HepG2 (cell line): Measurements from ENCODE around the gene CFAP206. TPM values are rescaled to one million over a fixed set of nuclear protein-coding genes. Genes with fewer than 3 reads are reported as not detected.

Experiments used
- ATF4 ChIP-seq, 2 experiments: fragments of 450-650 bp in 1 of 2; sonication (generic) in 1 of 2; formaldehyde crosslinking; IDR thresholded peaks; 2 replicates each; pipeline versions ENCODE4 v1.5.0 to v1.8.0; 2020 to 2022; ENCODE audit warnings: mild to moderate bottlenecking in 1 of 2, missing genetic modification reagents in 1 of 2
- CCDC6 ChIP-seq: sonication (generic); formaldehyde crosslinking; IDR thresholded peaks from 2 replicates; pipeline ENCODE4 v1.8.1; 2022; ENCODE audit warnings: mild to moderate bottlenecking, missing genetic modification reagents, moderate library complexity
- FOXC1 ChIP-seq: sonication (generic); formaldehyde crosslinking; IDR thresholded peaks from 2 replicates; pipeline ENCODE4 v1.8.0; 2022; ENCODE audit warnings: mild to moderate bottlenecking, missing genetic modification reagents, borderline replicate concordance
- GATA4 ChIP-seq: sonication (generic); IDR thresholded peaks from 2 replicates; pipeline ENCODE4 v1.6.1; 2016; ENCODE audit warnings: antibody characterized with exemption, low read depth, borderline replicate concordance
- MED8 ChIP-seq: sonication (generic); formaldehyde crosslinking; IDR thresholded peaks from 2 replicates; pipeline ENCODE4 v1.8.1; 2023; ENCODE audit warnings: mild to moderate bottlenecking, missing genetic modification reagents; ENCODE audit not compliant: insufficient replicate concordance
- ZBTB38 ChIP-seq: sonication (generic); formaldehyde crosslinking; IDR thresholded peaks from 2 replicates; pipeline ENCODE4 v1.5.1; 2020; ENCODE audit warnings: mild to moderate bottlenecking, missing genetic modification reagents
- ZNF407 ChIP-seq: sonication (generic); formaldehyde crosslinking; IDR thresholded peaks from one replicate; pipeline ENCODE4 v1.5.1; 2020; ENCODE audit warnings: mild to moderate bottlenecking, missing genetic modification reagents; ENCODE audit errors: not compliant biosample characterization
- ZSCAN21 ChIP-seq: sonication (generic); formaldehyde crosslinking; IDR thresholded peaks from 2 replicates; pipeline ENCODE4 v1.8.0; 2022; ENCODE audit warnings: mild to moderate bottlenecking, missing genetic modification reagents, moderate library complexity, borderline replicate concordance
- ZSCAN29 ChIP-seq: sonication (generic); formaldehyde crosslinking; conservative IDR thresholded peaks from 2 replicates; pipeline ENCODE4 v1.4.0; 2020; ENCODE audit warnings: mild to moderate bottlenecking, missing genetic modification reagents
- polyA plus RNA-seq, 8 experiments: library from polyadenylated mRNA; depleted of rRNA in 3 of 8; stranded (reverse) in 7 of 8; unstranded in 1 of 8; fragments of >200 nt; fragmentation: Illumina TruSeq in 4 of 8; extraction: Trizol in 4 of 8; gene quantifications; 2 replicates each; pipeline versions ENCODE4 v1.2.1 to v1.2.3, GENCODE V29; 2011 to 2016; ENCODE audit warnings: low read depth in 4 of 8, missing spikeins in 1 of 8, mixed read lengths in 1 of 8; ENCODE audit not compliant: insufficient read depth in 1 of 8
- total RNA-seq, 5 experiments: library from RNA; depleted of rRNA; stranded (reverse); fragments of >200 nt; fragmentation: Illumina TruSeq; extraction: Trizol; gene quantifications; 2 replicates each; pipeline ENCODE4 v1.2.3, GENCODE V29; 2016; ENCODE audit warnings: low read depth in 1 of 5
- TF ChIP-seq, protein P1 (sequence below): sonication (generic); formaldehyde crosslinking; conservative IDR thresholded peaks from 2 replicates; pipeline ENCODE4 v1.4.0; 2020; ENCODE audit warnings: missing genetic modification reagents
- TF ChIP-seq, protein P2 (sequence below): sonication (generic); formaldehyde crosslinking; IDR thresholded peaks from 2 replicates; pipeline ENCODE4 v1.5.1; 2020; ENCODE audit warnings: mild to moderate bottlenecking, missing genetic modification reagents

The CFAP206 gene
- total and polyA plus RNA-seq, 2 of the 13 experiments (the other 11 are each of a cell fraction or from before 2014, with no cell fraction given) = not detected

- TF ChIP-seq, protein P1, sequence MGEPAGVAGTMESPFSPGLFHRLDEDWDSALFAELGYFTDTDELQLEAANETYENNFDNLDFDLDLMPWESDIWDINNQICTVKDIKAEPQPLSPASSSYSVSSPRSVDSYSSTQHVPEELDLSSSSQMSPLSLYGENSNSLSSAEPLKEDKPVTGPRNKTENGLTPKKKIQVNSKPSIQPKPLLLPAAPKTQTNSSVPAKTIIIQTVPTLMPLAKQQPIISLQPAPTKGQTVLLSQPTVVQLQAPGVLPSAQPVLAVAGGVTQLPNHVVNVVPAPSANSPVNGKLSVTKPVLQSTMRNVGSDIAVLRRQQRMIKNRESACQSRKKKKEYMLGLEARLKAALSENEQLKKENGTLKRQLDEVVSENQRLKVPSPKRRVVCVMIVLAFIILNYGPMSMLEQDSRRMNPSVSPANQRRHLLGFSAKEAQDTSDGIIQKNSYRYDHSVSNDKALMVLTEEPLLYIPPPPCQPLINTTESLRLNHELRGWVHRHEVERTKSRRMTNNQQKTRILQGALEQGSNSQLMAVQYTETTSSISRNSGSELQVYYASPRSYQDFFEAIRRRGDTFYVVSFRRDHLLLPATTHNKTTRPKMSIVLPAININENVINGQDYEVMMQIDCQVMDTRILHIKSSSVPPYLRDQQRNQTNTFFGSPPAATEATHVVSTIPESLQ (CRISPR knock-in tag) = 0 out of 2 replicates have a peak, but pooled peaks have one; percentile 40
- TF ChIP-seq, protein P2, sequence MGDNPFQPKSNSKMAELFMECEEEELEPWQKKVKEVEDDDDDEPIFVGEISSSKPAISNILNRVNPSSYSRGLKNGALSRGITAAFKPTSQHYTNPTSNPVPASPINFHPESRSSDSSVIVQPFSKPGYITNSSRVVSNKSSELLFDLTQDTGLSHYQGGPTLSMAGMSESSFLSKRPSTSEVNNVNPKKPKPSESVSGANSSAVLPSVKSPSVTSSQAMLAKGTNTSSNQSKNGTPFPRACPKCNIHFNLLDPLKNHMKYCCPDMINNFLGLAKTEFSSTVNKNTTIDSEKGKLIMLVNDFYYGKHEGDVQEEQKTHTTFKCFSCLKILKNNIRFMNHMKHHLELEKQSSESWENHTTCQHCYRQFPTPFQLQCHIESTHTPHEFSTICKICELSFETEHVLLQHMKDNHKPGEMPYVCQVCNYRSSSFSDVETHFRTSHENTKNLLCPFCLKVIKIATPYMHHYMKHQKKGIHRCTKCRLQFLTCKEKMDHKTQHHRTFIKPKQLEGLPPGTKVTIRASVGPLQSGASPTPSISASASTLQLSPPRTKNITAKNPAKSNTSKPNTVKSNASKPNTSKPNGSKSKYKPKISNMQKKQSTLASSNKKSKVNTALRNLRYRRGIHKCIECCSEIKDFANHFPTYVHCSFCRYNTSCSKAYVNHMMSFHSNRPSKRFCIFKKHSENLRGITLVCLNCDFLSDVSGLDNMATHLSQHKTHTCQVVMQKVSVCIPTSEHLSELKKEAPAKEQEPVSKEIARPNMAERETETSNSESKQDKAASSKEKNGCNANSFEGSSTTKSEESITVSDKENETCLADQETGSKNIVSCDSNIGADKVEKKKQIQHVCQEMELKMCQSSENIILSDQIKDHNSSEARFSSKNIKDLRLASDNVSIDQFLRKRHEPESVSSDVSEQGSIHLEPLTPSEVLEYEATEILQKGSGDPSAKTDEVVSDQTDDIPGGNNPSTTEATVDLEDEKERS (CRISPR knock-in tag) = peak; percentile 64
- peak; percentile 58; the same call in 1 of the 2 replicates for TF ChIP-seq FOXC1
- 0 out of 2 replicates have a peak, but pooled peaks have one; percentile 76 for TF ChIP-seq GATA4
- TF ChIP-seq CCDC6 = peak; percentile 92; the same call in 1 of the 2 replicates
- TF ChIP-seq ZNF407 = peak; percentile 74
- peak; percentile 69 for TF ChIP-seq MED8 (CRISPR knock-in tag)
- TF ChIP-seq ZBTB38 (CRISPR knock-in tag) = peak; percentile 50; the same call in 1 of the 2 replicates
- no peak; the same call in 1 of the 2 replicates for TF ChIP-seq ZSCAN21 (CRISPR knock-in tag)
- peak in 1 of 2 experiments; percentile 10; a peak in 2 of 4 replicates for TF ChIP-seq ATF4 (CRISPR knock-in tag; IDR thresholded peaks at IDR 0.05)
- TF ChIP-seq ZSCAN29 (CRISPR knock-in tag) = no peak
Observed at GRCh38 chr6:87472525-87473418, 65.0 kb downstream of the CFAP206 start, which contains the start of gene SLC35A1 (continued).
